Measurements from ENCODE around the gene NRDE2.

The NRDE2 gene, protein sequence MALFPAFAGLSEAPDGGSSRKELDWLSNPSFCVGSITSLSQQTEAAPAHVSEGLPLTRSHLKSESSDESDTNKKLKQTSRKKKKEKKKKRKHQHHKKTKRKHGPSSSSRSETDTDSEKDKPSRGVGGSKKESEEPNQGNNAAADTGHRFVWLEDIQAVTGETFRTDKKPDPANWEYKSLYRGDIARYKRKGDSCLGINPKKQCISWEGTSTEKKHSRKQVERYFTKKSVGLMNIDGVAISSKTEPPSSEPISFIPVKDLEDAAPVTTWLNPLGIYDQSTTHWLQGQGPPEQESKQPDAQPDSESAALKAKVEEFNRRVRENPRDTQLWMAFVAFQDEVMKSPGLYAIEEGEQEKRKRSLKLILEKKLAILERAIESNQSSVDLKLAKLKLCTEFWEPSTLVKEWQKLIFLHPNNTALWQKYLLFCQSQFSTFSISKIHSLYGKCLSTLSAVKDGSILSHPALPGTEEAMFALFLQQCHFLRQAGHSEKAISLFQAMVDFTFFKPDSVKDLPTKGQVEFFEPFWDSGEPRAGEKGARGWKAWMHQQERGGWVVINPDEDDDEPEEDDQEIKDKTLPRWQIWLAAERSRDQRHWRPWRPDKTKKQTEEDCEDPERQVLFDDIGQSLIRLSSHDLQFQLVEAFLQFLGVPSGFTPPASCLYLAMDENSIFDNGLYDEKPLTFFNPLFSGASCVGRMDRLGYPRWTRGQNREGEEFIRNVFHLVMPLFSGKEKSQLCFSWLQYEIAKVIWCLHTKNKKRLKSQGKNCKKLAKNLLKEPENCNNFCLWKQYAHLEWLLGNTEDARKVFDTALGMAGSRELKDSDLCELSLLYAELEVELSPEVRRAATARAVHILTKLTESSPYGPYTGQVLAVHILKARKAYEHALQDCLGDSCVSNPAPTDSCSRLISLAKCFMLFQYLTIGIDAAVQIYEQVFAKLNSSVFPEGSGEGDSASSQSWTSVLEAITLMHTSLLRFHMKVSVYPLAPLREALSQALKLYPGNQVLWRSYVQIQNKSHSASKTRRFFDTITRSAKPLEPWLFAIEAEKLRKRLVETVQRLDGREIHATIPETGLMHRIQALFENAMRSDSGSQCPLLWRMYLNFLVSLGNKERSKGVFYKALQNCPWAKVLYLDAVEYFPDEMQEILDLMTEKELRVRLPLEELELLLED

DNA sequence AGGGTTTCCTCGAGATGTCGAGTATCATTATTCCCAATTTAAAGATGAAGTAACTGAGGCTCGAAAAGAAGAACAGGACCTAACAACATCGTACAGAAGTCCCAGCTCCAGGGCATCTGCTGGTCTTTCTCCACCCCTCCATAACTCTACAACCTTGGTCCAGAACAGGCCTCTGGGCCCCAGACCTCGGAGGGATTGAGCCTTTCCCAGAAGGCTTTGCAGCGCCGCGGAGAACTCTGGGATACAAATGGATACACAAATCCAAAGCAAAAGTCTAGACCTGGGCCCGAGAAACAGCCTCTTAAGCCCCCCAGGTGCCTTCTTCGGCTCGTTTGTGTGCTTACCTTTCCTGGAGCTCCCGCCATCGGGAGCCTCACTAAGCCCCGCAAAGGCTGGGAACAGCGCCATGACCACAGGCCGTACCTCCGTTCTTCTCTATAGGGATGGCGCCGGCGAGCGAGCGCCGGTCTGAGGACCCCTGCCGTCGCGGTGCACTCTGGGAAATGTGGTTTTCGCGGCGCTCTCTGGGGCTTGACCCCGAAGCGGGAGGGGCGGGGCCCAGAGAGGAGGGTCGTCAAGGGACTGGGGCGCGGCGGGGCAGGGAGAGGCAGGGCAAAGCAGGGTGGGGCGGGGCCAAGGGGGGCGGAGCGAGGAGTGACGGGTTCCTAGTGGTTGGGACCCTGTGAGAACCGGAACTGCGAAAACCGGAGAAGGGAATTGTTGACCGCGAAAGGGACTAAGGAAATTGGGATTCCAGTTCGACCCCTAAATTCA lies at the start of gene NRDE2:
NRDE2 (minus strand) TSS at position 445 of the 774 bp plus-strand sequence; CDS start at position 408, 37 bp downstream.
- DNase-seq, result peak; percentile 90

DNA sequence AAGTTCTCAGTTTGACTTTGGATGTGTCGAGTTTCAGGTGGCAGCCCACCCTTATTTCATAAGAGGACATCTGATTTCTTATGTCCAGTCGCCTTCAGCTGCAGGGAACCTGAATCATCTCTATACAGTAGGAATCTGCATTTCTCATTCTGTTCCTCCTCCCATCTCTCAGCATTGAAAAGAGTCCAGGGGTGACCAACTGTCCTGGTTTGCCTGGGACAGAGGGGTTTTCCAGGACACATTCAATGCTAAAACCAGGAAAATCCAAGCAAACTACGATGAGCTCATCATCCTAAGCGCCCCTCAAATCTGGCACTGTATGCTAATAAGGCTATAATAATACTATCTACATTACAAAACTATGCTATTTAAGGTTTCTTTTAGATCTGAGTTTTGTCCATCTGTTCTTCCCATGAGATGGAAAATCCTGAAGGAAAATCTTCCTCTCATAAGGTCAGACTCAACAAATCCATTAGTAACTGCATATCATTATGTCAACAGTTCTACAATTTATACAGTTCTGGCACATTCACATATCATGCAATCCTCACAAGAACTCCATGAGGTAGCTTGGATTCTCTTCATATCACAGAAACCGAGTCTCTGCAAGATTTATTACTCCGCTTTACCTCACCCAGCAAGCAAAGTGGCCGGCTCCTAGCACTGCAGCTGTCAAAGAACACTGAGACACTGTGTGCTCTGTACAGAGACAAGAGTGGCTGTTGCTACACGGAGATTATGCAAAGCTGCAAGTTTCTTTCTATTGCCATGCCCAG lies 49.5 kb upstream of the NRDE2 start:
- DNase-seq, result no peak

DNA sequence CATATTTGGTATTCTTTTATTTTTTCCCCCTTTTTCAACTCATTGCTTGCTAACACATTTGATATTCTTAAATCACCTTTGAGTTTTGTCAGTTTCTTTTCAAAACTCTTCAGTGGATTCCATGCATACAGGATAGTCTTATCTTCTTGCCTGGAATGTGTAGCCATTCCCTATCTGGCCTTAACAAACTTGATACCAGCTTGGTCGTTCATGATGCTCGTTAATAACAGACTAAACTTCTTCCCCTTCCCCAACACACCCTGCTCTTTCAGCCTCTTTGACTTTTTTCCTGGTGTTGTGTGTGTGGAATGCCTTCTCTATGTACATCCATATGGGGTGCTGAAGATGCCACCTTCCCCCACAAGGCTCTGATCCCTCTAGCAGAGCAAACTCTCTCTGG lies 47.4 kb upstream of the NRDE2 start:
- no peak for DNase-seq

DNA sequence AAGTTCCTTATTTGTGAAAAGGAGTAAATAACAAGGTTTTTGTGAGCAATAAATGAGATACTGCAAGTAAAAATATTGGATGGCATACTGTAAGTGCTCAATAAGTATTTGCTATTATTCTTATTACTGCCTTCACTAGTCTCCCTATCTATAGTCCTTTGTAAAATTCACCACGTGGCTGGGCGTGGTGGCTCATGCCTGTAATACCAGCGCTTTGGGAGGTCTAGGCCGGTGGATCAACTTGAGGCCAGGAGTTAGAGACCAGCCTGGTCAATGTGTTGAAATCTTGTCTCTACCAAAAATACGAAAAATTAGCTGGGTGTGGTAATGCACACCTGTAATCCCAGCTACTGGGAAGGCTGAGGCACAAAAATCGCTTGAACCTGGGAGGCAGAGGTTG lies 46.5 kb upstream of the NRDE2 start:
- DNase-seq, result no peak

DNA sequence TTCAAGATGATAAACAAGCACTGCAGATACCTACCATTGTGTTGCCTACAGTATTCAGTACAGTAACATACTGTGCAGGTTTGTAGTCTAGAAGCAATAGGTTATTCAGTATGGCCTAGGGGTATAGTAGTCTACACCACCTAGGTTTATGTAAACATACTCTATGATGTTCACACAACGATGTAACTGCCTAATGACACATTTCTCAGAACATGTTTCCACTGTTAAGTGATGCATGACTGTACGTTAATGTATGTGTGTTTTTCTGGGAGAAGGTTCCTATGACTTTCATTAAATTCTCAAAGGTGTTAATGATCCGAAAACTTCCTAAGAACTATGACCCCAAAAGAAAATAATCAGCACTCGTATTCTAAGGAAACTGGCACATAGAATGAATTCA lies 44.2 kb upstream of the NRDE2 start:
- DNase-seq, result no peak

DNA sequence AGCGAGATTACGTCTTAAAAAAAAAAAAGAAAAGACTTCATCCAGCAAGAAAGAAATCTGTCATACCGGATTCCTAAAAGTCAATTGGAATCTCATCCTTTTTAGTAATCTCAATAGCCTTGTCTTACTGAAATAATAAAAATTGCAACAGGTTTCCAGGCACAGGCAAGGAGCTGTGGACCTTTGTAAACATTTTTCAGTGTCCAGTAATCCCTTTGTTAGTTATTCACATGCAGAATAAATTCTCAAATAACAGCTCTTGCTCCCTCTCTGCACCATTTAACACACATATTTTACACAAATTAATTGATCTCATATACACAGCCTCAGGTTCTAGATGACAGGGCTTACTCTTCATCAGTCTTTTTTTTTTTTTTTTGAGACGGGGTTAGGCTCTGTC lies 43.1 kb upstream of the NRDE2 start:
- DNase-seq, result no peak

DNA sequence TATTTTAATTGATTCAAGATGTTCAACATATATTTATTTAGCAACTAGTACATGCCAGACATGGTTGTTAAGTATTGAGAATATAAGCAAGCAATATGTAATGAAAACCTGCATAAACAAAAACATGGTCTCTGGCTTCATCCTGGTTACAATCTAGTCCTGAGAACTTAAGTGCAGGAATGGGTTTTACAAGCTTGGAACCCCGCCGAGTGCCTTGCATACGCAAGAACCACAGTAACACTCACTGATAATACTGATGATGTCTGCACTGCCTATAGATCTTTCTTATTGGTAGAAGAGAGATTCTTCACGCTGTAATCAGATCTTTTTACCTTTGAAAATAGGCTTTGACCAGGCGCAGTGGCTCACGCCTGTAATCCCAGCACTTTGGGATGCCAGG lies 42.1 kb upstream of the NRDE2 start:
- DNase-seq, result no peak

DNA sequence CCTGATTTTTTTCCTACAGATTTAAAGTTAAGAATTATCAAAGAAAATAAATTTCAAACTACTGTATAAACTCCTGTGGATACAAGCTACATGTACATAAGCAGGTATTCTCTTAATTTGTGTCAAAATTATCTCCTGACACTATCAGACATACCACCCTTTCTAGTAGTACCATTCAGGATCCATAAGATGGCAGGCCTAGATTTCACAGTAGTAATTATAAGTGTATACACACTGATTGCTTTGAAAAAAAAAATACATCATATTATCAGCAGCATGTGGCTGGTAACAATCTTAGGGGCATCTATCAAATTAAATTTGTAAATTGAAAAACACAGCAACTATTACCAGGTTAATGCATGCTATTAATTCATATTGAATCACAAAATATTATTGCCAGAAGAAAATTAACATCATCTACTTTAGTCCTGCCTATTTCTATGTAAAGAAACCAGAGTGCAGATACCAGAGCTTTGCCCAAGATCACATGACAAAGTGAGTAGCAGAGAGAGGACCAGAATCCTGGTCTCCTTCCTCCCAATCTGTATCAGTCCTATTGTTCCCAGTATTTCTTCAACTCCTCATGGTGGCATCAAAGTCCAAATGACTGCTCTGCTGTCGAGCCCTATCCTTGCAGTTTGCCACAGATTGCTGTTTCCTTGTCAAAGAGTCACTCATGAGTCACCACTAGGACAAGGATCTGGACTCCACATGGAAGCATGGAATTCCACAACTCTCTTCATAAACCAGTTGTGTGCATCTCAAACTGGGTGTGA lies 37.4 kb upstream of the NRDE2 start:
- DNase-seq, result no peak

DNA sequence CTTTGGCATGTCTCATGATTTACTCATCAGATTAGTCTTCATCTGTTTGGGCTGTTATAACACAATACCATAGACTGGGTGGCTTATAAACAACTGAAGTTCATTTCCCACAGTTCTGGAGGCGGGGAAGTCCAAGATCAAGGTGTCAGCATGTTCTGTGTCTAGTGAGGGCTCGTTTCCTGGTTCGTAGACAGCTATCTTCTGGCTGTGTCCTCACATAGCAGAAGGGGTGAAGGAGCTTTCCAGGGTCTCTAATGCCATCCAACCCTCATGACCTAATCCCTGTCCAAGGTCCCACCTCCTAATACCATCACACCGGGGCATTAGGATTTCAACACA lies 30.8 kb upstream of the NRDE2 start:
- DNase-seq, result no peak

DNA sequence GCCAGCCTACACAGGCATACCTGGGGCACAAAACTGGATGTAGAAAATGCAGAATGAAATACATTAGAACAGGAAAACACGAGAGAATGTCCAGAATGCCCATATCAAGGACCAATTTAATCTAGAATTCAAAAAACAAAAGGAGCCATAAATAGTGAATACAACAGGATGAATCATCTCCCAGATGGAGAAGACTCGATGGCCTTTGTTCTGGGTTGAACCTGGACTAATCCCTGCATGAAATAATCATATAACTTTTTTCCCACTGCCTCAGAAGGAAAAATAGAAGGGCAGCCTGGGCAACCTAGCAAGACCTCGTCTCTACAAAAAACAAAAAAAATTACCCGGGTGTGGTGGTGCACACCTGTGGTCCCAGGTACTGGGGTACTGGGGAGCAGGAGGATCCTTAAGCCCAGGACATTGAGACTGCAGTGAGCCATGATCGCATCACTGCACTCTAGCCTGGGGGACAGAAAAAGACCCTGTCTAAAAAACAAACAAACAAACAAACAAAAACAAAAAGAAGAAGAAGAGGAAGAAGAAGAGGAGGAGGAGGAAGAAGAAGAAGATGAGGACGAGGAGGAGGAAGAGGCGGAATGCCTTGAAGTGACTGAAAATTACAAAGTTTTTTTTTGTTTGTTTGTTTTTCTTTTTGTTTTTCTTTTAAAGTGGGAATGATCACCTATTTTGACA lies 30.3 kb upstream of the NRDE2 start:
- no peak for DNase-seq

DNA sequence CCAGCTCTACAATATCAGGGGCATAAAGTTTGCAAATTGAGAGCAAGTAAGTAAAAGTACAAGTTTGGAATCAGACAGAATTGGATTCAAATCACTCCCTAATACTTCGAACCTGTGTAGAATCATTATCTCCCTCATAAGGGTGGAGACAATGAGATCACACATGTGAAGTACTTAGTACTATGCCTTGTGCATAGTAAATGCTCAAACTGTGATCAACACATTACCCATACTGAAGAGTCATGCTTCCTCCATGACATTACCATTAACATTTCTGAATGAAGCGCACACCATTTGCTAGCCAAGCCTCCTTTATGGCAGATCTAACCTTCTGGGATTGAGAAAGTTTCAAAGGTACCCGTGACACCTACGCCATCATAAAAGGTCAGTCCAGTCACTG lies 26.6 kb upstream of the NRDE2 start:
- DNase-seq, result no peak

DNA sequence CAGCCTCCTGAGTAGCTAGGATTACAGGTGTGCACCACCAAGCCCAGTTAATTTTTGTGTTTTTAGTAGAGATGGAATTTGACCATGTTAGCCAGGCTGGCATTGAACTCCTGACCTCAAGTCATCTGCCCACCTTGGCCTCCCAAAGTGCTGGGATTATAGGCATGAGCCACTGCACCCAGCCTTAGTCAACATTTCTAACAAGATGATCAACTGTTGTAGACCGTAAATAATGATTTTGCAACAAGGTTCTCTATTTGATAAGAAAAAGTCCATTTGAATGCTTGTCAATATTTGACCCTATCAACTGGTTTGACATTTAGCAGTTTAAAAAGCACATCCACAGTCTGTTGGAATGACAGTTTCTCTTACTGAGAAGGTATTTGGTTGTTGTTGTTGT lies 25.2 kb upstream of the NRDE2 start:
- DNase-seq, result no peak

DNA sequence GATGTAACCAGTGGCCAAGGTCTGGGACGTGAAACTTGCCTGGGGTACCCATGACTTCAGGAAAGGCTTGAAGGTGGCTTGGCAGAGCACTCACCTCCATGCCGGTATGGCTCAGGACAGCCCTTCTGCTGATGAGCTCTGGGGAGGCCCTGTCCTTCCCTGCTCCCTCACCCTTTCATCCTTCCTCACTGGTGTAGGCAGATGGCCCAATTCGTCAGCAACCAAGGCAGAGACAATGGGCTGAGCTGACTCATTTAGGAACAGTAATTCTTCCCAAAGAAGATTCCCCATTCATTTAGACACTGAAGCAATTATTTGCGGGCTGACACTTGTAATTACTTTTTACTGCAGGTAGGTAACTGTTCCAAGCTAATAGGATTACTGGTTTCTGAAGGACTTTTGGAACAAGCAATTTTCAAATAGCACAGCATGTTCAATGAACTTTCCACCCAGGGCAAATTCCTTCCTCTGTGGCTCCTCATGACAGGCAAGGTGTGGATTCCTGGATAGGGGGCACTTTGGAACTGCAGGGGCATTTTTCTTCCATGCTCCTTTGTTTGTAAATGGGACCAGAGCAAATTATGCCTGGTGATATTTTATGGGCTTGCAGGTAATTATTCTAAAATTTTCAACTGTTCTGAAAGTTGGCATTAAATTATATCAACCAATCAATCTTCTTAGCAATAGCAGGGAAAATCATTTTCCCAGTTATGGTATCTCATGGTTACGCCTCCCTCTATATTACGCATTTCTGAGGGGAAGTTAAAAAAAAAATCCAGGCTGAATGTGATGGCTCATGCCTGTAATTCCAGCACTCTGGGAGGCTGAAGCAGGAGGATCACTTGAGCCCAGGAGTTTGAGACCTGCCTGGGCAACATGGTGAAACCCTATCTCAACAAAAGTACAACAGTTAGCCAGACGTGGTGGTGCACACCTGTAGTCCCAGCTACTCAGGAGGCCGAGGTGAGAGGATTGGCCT lies 24.1 kb upstream of the NRDE2 start:
- DNase-seq, result no peak

DNA sequence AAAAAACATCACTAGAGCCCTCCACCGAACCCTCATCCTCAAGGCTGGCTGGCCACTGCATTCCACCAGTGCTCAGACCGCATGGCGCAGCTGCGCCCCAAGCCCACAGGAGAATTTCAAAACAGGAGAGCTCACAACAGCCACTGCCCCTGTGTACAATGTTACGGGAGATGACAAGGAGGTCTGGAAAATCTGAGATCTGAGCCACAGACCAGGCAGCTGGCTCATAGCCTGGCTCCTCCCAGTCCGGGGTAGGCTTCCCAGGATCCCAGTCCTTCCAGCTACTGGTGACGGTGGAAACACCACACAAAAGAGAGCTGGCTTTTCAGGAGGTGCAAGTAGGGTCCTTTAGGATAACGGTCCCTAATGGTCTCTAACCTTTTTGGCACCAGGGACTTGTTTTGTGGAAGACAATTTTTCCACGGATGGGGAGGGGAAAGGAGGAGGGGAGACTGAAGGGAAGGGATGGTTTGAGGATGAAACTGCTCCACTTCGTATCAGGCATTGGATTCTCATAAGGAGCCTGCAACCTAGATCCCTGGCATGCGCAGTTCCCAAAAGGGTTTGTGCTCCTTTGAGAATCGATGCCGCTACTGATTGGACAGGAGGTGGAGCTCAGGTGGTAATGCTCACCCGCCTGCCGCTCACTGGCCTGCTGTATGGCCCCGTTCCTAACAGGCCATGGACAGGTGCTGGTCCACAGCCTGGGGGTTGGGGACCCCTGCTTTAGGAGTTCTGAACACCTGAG lies 23.0 kb upstream of the NRDE2 start:
- DNase-seq, result no peak

DNA sequence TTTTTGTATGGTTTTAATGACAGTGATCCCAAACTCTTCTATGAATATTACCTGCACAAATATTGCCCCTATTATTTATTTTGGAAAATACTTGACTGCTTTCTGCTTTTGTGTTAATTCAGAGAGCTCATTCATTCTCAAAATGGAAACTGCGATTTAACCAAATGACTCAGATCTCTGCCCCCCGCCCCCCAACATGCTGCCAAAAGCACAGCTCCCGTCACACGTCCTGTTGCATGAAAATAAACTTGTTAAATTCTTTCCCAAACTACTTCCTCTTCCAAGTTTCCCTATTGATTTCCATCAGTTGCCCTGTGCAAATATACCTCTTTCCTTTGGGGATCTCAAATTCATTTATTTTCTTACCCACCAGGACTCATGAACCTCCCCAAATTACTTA lies 18.0 kb upstream of the NRDE2 start:
- DNase-seq, result no peak

DNA sequence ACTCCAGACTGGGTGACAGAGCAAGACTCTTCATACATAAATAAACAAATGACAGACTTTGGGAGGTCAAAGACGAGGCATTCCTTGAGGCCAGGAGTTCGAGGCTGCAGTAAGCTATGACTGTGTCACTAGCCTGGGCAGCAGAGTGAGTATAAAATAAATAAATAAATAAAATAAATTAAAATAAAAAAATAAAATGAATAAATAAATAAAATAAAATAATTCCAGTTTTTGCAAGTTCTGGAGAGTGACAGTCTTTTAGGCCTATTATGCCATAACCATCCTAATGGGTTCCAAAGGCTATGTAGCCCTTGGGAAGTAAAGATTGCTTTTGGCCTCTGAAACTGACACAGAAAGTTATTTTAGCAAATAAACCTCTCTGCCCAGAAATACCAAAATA lies 16.5 kb upstream of the NRDE2 start:
- DNase-seq, result no peak

DNA sequence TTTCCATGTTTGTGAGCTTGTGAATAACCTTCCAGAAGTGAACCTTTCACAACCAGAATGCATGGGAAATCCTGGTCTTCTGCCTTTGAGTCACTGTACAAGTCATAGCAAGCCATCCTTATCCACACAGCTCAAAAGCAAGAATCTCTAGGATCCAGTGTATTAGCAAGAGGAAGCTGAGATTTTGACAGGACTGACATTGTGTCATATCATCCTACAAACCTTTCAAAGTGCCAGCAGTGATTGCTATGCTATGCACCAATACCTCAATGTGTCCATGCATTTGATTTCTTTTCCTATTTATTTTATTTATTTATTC lies 13.5 kb upstream of the NRDE2 start:
- no peak for DNase-seq

DNA sequence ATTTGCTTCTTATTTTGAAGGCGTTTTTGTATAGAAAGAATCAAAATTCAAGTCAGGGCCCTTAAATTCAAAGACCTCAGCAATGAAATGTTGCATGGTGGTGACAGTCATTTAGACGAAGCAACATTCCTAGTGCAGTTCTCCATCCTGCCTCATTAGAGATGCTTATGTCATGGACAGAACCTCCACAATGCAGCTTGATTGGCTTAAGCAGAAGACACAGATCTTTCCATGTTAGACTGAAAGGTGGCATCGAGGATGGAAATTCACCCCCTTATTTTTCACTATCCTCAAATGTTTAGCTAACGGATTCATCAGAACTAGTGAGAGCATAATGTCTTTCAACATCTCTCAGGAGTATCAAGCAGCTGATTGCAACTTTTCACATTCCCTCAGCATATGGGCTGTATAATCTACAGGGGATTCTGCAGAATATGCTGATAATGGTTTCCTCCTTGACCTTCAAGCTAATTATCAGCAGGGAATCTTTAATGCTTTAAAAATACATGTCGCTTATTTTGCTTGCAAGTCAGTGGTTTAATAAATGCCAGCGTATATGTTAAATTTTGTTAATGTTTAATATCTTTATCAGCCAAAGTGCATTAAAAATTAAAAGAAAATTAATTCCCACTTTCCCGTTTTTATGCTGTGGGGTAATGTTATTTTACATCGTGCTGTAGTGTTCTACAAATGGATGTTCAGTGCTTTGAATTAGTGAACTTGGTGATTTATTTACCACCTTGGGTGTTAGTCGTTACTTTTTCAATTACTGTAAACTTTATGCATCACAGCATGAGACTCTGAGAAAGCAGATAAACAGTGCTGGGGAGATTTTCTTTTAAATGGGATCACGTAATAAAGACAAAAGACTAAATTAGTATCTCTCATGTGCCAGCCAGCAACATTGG lies 12.8 kb upstream of the NRDE2 start:
- no peak for DNase-seq

Measured in NCI-H1048 (cell line).